RKO (cell line): ENCODE results near the gene DDN.

Experiments used
- DNase-seq: peaks from one replicate; pipeline ENCODE4 v3.0.0-alpha.2; 2016; ENCODE audit warnings: low spot score

Gene DDN

DNA sequence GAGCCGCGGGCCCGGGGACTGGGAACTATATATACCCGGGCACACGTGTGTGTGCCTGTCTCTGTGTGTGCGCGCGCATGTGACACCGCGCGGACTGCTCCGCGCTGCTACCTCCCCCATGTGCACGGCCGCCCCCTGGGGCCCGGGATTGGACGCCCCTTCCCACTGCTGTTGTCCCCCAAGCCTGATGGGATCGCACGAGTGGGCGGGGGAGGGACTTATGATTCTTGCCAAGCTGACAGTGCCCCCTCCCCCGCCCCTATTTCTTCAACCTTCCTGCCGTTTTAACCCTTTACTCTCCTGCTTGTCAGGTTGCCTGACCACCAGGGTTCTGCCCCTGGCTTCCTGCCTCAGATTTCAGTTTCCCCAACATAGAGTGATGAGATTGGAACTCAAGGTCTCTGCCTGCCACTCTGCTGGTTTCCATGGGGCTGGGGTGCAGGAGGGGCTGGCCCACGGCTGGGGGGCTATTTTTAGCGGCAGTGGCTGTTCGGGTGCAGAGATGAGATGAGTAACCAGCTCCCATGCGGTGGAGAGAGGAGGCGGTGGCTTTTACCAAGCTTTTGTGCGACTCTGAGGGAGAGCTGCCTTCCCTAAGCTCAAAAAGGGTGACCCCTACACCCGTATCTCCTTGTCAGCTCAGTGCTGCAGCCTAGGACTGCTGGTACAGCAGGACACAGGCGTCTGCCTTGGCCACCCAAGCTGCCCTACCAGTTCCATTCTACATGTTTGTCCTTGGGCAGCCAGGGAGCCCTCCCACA lies at the start of gene DDN:
TSS of gene DDN (minus strand) at position 5 of the 761 bp plus-strand sequence. CDS start 88 bp downstream, outside the sequence.
- DNase-seq, result peak; percentile 80

DNA sequence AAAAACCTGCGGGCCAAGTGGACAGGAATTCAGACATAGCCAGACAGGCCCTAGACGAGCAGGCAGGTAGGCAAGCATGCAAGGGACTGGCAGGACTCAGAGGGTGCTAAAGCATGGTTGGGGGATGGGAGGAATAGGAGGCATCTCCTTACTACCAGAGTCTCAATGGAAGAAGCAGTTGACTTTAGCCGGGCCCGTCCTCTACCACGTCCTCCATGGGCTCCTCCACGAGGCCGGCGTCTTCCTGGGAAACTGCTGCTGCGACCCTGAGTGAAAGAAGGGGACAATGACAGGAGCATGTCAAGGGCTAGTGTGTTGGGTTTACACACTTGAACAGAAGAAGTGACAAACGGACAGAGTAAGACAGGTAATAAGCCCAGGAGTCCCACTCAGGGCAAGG lies 49.8 kb upstream of the DDN start:
- no peak for DNase-seq

DNA sequence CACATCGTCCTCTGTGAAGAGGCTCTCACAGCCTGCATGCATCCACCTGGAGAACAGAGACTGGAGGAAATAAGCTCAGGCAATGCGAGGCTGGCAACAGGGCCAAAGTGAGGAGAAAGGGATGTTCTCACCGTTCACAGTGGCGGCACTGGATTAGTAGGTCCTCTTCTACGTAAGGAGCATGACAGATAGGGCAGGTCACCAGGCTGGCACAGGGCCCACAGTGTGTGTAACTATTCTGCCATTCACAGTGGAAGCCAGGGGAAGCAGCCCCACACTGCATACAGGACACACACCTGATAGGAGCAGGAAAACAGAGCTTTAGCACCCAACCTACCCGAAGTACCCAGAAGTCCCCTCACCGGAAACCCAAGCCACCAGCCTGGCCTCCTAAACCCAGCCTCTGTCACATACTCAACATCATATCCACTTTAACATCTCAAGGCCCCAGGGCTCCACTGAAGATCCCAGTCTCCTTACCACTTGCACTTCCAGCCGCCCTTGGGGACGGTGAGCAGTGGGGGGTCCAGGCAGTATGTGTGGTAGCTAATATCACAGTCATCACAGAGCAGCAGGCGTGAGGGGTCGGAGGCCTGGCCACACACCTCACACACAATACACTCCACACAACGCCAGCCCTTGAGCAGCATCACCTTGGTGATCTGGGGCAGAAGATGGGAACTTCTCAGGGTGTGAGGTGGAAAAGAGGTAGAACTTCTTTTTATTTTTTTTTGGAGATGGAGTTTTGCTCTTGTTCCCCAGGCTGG lies 47.1 kb upstream of the DDN start:
- DNase-seq, result no peak

DNA sequence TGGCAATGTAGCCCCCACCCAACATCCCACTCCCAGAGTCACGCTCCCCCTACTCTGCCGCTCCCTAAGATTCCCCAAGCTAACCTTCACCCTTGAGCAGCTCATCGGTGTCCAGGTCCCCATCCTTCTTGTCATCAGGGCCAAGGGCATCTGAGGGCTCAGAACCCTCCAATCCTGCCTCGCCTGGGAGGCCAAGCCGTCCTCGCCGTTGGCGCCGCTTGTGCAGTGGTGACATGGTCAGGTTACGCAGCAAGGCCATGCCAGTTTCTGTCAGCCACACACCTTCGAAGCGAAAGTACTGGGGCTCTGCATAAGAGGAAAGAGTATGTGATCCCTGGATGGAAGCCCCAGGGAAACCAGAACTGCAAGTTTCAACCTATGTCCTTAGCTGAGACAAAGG lies 45.5 kb upstream of the DDN start:
- no peak for DNase-seq

DNA sequence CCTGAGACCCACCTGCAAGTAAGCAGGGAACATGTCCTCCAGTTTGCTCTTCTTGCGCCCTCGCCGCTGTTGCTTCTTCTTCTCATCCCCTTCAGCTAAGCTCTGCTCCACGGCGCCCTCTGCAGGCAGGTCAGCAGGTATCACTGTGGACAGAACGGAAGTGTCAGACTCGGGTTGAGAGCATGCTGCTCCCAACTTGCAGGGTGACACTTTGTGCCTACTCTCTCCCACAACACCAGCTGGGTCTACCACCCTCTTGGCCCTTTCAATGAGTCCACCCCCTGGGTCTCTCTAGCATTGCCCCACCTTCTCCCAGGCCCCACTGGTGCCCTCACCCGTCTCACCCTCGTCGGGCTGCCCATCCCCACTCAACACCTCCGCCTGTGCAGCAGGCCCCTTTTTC lies 44.7 kb upstream of the DDN start:
- peak; percentile 45 for DNase-seq

DNA sequence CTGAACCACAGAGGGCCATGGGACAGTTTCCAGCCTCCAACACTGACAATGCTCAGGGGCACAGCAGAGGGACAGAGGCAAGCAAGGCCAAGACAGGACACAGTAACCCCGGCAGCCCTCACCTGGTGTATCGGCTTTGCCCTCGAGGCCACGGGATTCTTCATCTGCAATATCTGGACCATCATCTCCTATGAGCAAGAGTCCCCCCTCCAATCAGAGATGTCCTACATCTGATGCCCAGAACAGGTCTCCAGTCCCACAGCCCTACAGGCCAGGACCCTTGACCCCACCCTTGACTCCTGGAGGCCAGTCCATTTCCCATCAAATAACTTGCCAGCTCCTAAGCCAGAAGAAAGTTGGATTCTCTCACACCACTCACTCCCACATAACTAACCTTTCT lies 44.1 kb upstream of the DDN start:
- no peak for DNase-seq

DNA sequence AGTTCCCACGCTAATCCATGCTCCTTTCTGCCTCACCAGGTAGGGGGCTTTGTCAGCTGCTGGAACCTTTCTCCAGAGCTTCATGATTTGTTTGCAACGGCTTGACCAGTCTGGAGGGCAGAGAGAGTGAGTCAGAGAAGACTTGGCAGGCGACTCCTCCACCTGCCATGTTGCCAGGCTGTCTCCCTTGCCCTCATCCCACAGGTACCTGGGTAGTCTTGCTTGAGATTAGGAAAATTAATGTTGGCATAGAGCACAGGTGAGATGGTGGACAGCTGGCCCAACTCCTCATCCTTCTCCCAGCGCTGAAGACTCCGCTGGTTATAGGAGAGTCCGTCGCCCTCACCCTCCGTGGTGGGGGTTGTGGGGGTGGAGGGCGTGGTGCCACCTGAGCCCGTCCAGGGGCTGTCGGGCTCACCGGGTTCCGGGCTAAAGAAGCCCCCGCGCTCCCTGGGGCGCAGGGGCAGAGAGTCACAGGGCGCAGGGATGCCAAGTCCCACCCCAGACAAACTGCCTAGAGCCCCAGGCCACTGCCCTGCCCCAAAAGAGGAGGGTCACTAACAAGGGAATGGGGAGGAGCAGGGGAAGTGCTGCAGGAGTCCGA lies 42.8 kb upstream of the DDN start:
- DNase-seq, result no peak

DNA sequence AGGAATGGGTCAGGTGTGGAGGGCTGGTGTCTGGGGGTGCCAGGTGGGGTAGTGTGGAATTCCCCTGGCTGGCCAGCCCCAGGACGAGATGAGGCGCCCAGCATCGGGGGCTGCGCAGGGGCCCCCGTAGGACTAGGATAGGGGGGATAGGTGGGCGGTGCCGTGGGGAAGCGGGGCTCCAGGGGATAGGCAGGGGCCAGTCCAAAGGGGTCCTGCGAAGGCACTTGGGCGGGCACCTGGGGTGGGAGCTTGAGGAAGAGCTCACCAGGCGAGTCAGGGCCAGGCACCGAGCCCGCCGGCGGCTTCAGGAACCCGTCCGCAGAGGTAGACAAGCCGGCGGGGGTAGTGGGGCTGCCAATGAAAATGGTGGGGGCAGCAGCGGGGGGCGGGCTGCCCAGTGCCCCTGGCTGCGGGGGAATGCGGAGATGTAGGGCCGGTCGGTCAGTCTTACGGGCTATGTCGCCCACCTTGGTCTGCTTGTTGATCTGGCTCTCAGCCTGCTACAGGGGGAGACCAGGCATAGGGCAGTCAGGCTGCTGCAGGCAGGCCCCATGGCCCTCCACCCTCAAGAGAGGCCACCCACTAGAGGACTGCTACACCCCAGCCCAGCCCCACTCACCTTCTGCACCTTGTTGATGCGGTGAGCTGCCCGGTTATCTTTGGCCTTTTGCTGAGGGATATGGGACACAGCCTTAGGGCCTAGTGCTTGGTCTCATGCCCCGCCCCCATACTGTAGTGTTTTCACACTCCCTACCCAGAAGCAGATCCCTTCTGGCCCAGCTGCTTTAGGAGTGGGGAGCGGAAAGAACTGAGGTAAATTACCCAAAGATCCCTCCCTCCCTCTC lies 42.1 kb upstream of the DDN start:
- DNase-seq, result no peak

DNA sequence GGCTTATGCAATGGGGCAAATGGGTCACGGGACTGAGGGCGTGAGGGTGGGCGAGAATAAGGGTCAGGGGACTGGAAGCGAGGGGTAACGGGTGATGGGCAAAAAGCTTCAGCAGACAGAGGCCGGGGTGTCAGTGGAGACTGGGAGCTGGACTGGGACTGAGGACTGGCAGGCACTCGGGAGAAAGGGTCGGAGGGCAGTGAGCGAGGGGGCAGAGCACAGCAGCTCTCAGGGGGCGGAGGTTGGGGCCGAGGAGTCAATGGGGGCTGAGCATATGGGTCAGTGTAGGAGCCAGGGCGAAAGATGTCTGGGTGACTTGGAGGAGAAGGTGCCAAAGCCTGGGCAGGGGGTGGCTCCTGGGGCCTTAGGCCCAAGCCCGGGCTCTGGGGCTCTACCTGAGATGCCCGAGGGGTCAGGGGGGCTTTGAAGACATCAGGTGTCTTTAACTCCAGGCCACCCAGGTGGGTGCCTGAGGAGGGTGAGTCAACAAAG lies 41.2 kb upstream of the DDN start:
- no peak for DNase-seq

DNA sequence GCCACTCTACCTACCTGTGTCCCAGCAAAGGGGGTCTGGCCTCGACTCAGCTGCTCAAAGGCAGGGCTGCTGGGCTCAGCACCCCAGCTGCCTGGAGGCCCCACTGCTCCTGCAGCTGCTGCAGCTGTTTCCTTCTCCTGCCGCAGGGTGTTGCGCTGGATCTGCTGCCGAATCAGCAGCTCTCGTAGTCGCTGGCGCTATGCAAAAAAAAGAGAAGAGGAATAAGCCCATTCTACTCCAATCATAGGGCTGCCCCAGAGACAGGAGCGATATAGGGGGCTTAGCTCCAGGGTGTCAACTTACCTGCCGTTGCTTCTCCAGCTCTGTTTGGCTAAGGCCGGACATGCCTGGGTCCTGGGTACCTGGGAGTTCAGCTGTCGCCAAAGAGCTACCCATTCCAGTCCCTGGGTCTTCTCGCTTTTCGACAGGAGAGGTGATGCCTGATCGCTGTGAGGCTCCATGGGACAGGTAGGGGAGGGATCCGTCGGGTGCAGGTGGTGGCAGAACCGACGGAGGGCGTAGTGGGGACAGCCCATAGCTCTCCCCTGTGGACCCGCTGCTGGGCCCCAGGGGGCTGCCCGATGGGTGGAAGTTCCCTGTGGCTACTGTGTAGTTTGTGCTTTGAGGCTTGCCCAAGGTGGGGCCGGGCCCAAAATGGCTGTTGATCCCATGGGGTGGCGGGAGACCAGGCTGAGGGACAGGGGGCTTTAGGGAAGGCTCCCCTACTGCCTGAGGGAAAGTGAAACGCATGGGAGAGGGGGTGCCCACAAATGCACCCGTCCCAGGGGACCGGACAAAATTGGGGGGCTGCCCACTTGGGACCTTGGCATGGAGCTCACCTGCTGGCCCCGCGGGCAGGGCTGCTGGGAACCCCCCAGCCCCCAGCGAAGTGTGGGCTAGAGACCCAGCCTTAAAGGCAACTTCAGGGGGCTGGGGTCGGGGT lies 40.5 kb upstream of the DDN start:
- DNase-seq, result no peak

DNA sequence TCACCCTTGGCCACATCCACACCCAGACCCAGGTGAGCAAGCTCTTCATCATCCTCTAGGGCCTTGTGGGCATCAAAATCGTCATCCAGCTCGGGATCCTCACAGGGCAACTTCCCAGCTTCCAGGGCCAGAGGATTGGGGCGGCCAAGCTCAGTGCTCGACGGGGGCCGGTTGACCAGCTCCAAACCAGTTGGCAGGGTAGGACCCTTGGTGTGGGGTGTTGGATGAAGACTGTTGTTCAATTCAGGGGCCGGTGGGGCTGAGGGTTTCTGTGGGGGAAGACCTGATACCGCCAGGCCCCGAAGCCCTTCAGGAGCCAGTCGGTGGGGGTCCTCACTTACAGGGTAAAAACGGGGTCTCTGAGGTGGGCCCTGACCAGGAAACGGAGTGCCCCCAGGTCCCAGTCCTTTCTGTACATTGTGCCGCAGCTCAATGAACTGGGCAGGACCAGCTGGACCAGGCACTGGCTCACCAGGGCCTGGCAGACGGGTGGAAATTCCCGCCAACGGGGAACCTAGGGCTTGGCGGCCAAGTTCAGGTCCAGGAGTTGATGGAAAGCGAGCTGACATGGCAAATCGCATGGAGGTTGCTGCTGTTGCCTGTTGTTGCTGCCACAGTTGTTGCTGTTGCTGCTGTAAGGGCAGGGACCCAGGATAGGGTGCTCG lies 39.2 kb upstream of the DDN start:
- no peak for DNase-seq

DNA sequence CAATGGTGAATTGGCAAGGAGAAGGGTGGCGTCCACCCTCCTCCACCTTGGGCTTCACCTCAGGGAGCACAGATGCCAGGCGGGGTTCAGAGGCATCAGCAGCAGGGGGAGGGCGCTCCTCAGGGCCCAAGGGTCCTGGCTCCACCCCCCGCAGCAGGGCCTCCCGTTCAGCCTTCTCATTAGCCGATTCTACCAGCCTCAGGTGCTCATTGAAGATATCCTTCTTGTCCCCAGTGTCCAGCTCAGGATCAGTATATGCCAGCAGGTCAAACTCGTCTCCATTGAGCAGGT lies 38.7 kb upstream of the DDN start:
- DNase-seq, result no peak

DNA sequence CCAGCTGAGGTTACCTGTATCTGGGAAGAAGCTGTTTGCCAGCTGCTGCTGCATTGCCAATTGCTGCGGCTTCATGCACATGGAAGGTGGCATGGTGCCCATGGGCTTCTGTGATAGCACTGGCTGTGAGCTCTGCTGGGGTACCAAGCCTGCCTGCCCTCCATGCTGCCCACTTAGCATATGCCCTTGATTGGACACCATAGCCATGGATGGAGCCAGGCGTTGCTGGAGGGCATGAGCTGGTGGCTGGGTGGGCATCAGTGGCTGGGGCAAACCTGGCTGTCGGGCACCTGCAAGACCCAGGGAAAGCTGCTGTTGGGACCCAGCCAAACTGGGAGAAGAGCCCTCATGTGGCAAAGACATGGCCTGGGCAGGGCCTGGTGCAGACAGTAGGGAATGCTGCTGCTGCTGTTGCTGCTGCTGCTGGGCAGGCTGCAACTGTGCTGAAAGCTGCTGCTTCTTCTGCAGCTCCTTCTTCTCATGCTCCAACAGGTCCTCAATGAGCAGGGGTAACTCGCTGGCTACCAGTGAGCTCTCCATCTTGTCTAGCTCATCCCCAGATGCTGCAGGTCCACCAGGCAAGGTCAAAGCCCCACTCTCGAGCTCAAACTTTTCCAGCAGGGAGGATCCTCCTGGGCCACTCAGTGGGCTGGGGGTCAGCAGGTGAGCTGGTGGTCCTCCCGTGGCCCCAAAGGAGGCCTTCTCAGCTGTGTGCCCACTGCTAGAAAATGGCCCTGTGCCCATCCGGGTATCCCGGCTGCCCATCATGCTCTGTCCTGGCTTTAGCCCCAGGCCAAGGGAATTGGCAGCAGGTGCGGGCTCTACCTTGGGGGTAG lies 38.2 kb upstream of the DDN start:
- DNase-seq, result no peak

DNA sequence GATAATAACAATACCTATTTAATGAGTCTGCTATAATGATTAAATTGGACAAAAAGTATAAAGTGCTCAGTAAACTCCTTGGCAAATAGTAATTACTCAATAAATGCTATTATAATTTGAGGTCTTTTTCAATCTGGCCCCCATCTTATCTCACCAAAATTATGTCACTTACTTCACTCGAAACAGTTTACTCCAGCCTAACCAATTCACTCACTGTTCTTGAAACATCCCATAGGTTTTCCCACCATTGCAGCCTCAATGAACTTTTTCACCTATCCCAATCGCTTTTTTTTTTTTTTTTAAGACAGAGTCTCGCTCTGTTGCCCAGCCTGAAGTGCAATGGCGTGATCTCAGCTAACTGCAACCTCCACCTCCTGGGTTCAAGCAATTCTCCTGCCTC lies 36.9 kb upstream of the DDN start:
- no peak for DNase-seq

DNA sequence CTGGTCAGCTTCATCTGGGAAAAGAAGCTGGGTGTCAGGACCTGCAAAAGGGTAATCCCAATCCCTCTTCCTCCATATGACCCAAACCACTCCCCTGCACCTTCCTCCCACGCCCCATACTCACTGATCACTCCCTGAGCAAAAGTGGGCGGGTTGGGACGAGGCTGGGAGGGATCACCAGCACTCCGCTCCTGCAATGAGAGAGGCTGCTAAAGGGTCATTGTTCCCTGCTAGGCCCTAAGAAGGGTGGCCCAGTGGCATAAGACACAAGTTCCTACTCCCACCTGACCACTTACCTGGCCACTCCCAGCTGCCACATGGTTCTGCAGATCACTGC lies 35.1 kb upstream of the DDN start:
- no peak for DNase-seq

DNA sequence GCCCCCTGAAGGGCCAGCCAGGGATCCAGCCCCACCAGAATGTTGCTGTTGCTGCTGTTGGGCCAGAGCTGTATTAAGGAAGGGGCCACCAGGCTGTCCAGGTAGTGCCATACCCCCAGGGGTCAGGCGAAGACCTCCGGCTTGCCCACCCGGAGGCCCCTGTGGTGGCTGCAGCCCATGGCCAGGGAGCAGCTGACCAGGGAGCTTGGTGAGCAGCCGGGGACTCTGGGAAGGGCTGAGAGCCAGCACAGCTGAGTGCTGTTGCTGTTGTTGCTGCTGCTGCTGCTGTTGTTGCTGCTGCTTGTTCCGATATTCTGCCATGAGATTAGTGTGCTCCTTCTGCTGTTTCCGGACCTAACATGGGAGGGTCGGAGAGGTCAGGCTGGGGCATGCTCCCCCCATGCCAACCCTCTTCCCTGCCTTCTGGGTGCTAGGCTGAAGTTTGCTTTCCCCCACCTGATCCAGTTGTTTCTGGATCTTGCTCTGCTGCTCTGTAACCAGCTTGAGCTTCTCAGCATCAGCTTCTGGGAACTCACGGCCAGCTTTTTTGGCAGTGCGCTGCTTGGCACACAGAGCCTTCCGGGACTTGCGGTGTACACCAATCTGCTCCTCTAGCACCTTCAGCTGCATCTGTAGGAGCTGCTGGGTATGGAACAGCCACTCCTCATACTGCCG lies 34.6 kb upstream of the DDN start:
- DNase-seq, result no peak

DNA sequence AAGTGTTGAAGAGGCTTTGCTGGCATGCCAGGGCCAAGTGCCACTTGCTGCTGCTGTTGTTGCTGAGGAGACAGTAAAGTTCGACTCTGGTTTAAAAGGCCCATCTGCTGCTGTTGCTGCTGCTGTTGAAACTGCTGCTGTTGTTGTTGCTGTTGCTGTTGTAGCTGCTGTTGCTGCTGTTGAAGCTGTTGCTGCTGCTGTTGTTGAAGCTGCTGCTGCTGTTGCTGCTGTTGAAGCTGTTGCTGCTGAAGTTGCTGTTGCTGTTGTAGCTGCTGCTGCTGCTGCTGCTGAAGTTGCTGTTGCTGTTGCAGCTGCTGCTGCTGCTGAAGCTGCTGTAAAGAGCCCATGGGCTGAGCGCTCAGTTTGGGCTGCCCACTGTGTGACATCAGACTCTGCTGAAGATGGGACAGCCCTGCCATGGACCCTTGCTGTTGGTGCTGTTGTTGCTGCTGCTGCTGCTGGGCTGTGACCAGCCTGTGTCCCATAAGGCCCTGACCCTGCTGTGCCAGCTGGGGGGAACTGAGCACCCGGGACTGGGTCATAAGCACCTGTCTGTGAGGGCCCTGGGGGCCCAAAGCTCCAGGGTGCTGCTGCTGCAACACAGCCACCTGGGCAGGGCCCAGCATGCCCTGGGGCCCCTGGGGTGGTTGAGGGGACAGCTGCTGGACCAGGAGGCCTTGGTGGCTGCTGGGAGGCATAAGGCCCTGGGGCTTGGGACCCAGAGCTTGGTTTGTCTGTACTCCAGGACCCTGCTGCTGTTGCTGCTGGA lies 33.7 kb upstream of the DDN start:
- DNase-seq, result no peak

DNA sequence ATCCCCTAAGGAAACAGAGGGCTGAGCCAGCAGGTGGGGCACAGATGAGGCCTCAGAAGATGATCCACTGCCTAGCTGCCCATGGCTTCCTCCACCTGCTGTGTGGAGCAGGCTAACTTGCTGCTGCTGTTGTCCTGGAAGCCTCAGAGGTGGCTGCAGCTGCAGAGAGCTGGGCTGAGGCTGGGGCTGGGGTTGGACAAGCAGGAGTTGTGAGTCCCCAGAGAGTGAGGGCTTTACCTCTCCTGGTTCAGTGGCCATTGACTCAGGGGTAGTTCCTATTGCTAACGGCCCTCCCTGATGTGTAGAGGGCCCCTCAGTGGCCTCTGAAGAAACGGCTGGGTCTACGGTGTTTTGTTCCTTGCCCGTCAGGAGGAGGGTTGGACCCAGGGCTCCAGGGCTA lies 33.1 kb upstream of the DDN start:
- DNase-seq, result no peak
